GM12878 (cell line): ENCODE measurements around the gene KRTAP10-1.

Experiments
- CBX5 ChIP-seq: sonication (generic); IDR thresholded peaks from 2 replicates; pipeline ENCODE4 v1.6.1; 2016; ENCODE audit warnings: low read depth, moderate library complexity, mild to moderate bottlenecking, inconsistent platforms
- CEBPB ChIP-seq, 2 experiments: fragments of 150-350 bp in 1 of 2; IDR thresholded peaks; 2 replicates each; pipeline ENCODE4 v1.6.1; 2012 to 2014; ENCODE audit warnings: low read depth in 2 of 2, low read length in 2 of 2, borderline replicate concordance in 1 of 2, inconsistent platforms in 1 of 2
- EP300 ChIP-seq, 2 experiments: fragments of 150-350 bp in 1 of 2; IDR thresholded peaks; 2 replicates each; pipeline ENCODE4 v1.6.1; 2011 to 2012; ENCODE audit warnings: low read depth in 2 of 2, low read length in 2 of 2, borderline replicate concordance in 1 of 2, improper control_type of control experiment in 1 of 2, inconsistent platforms in 1 of 2; ENCODE audit not compliant: control insufficient read depth in 1 of 2
- FOXM1 ChIP-seq: IDR thresholded peaks from 2 replicates; pipeline ENCODE4 v1.6.1; 2012; ENCODE audit warnings: low read depth, mild to moderate bottlenecking, inconsistent platforms, low read length, moderate library complexity
- HDAC2 ChIP-seq: fragments of 200-600 bp; sonication (generic); IDR thresholded peaks from 2 replicates; pipeline ENCODE4 v1.6.1; 2017
- JUND ChIP-seq: IDR thresholded peaks from 2 replicates; pipeline ENCODE4 v1.6.1; 2012; ENCODE audit warnings: low read depth, mild to moderate bottlenecking, low read length, improper control_type of control experiment, moderate library complexity
- NFIC ChIP-seq: IDR thresholded peaks from 2 replicates; pipeline ENCODE4 v1.6.1; 2012; ENCODE audit warnings: low read depth, mild to moderate bottlenecking, inconsistent platforms, low read length, moderate library complexity
- POLR2AphosphoS5 ChIP-seq: IDR thresholded peaks from 2 replicates; pipeline ENCODE4 v1.6.1; 2011; ENCODE audit warnings: mild to moderate bottlenecking, low read length, inconsistent platforms
- RFX5 ChIP-seq: IDR thresholded peaks from 2 replicates; pipeline ENCODE4 v1.6.1; 2011; ENCODE audit warnings: low read depth, low read length, improper control_type of control experiment
- SP1 ChIP-seq: IDR thresholded peaks from one replicate; pipeline ENCODE4 v1.6.1; 2011; ENCODE audit warnings: low read depth, low read length
- TBL1XR1 ChIP-seq: IDR thresholded peaks from 2 replicates; pipeline ENCODE4 v1.6.1; 2012; ENCODE audit warnings: low read depth, low read length, improper control_type of control experiment
- WRNIP1 ChIP-seq: IDR thresholded peaks from 2 replicates; pipeline ENCODE4 v1.6.1; 2011; ENCODE audit warnings: low read depth, low read length, improper control_type of control experiment, borderline replicate concordance
- ZBTB33 ChIP-seq: fragments of 450-650 bp; IDR thresholded peaks from 2 replicates; pipeline ENCODE4 v1.6.1; 2017; ENCODE audit warnings: mild to moderate bottlenecking
- TF ChIP-seq, protein P1 (sequence below), 3 experiments: IDR thresholded peaks in 2 of 3; conservative IDR thresholded peaks in 1 of 3; 2 replicates each; pipeline ENCODE4 v1.5.1; 2011; ENCODE audit warnings: low read depth in 3 of 3, low read length in 3 of 3, mild to moderate bottlenecking in 3 of 3, control low read depth in 2 of 3, moderate library complexity in 2 of 3, inconsistent platforms in 1 of 3, mixed read lengths in 1 of 3; ENCODE audit not compliant: control insufficient read depth in 2 of 3, insufficient read depth in 1 of 3; ENCODE audit errors: extremely low read depth in 1 of 3

- TF ChIP-seq RFX5: no peak
- TF ChIP-seq, protein P1, sequence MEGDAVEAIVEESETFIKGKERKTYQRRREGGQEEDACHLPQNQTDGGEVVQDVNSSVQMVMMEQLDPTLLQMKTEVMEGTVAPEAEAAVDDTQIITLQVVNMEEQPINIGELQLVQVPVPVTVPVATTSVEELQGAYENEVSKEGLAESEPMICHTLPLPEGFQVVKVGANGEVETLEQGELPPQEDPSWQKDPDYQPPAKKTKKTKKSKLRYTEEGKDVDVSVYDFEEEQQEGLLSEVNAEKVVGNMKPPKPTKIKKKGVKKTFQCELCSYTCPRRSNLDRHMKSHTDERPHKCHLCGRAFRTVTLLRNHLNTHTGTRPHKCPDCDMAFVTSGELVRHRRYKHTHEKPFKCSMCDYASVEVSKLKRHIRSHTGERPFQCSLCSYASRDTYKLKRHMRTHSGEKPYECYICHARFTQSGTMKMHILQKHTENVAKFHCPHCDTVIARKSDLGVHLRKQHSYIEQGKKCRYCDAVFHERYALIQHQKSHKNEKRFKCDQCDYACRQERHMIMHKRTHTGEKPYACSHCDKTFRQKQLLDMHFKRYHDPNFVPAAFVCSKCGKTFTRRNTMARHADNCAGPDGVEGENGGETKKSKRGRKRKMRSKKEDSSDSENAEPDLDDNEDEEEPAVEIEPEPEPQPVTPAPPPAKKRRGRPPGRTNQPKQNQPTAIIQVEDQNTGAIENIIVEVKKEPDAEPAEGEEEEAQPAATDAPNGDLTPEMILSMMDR (IDR thresholded peaks at IDR 0.05 in 2 of 3, conservative IDR thresholded peaks at IDR 0.05 in 1 of 3; ENCODE audit: control insufficient read depth in 2 of 3, extremely low read depth in 1 of 3, insufficient read depth in 1 of 3, low read depth in 3 of 3, low read length in 3 of 3): no peak
- TF ChIP-seq HDAC2: no peak
- TF ChIP-seq SP1: no peak
- no peak for TF ChIP-seq TBL1XR1
- TF ChIP-seq JUND: no peak
- TF ChIP-seq POLR2AphosphoS5: no peak
- no peak for TF ChIP-seq NFIC
- no peak for TF ChIP-seq ZBTB33
- no peak for TF ChIP-seq CBX5
- no peak for TF ChIP-seq WRNIP1
- no peak for TF ChIP-seq CEBPB (IDR thresholded peaks at IDR 0.05; ENCODE audit: borderline replicate concordance in 1 of 2, low read depth in 2 of 2, low read length in 2 of 2)
- TF ChIP-seq EP300 (IDR thresholded peaks at IDR 0.05; ENCODE audit: borderline replicate concordance in 1 of 2, control insufficient read depth in 1 of 2, low read depth in 2 of 2, low read length in 2 of 2): no peak
- TF ChIP-seq FOXM1: no peak
Measured at GRCh38 chr21:44490405-44490804, 49.6 kb downstream of the KRTAP10-1 start.
